Medulla oblongata (tissue), 1 donor: ENCODE measurements around the gene LAMA2.

Experiments
- DNase-seq: peaks from one replicate; pipeline ENCODE4 v3.0.0-alpha.2; 2015; ENCODE audit errors: extremely low spot score

The LAMA2 gene

DNA sequence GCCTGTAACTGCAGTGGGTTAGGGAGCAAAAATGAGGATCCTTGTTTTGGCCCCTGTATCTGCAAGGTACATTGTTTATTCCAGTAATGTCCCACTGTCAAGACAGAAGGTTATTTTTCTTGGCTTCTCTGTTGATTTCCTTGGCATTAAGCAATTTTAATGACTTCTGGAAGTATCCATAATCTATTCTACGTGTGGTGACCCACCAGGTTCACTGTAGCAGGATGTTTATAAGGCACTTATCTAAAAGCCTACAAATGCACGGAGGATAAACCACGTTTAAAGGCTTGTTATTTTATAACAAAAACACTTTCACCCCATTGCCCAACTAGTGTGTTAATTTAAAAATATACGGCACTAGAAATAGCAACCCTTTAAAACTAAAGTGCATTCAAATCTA lies 294.9 kb downstream of the LAMA2 start:
- no peak for DNase-seq

DNA sequence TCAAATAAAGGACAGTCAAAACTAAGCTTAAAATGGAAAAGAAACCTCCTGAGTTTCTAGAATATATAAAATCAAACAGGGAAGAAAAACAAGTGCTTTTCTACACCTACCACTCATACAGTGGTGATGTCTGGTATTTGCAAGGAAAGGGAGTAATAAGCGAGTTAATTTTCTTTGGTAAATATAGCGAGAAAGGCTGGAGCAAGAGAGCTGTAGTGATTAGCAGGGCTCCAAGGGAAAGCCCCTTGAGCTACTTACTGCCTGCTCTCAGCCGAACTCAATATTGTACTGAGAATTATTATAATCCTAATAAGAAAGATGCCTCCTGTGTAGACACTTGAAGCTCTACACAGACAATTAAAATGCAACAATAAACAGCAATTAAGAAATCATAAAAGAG lies 296.3 kb downstream of the LAMA2 start:
- DNase-seq: no peak

DNA sequence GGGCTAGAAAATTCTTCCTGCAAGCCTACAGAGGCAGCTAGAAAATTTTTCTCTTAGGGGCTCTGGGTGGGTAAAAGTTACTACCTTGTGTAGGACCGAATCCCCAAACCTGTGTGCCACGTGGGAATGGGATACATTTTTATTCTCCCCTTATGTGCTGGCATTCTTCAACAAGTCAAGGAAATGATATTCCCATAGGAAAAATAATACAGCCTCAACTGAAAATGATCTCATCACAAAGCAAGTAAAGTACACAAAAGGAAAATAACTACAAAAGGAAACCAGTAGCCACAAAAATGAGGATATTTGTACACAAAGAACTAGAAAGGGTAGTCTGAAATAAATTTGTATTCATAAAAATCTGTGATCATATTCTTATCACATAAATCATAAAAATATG lies 298.1 kb downstream of the LAMA2 start:
- DNase-seq: no peak

DNA sequence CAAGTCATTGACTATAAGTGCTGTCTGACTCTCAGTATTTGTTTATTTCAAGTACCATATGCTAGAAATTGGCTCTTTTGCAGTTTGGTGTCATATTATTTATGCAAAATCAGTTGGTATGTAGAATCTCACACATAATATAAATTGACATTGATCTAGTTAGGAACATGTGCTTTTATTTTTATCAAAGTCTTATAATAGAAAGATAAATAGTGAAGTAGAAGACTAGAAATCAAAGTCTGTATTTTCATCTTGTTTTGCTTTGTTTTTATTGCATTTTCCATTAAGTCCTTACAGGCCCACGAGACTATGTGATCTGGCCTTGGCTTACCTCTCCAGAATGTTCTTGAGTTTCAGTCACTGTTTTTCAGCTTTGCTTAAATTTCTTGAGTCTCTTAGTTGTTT lies 300.3 kb downstream of the LAMA2 start:
- no peak for DNase-seq

DNA sequence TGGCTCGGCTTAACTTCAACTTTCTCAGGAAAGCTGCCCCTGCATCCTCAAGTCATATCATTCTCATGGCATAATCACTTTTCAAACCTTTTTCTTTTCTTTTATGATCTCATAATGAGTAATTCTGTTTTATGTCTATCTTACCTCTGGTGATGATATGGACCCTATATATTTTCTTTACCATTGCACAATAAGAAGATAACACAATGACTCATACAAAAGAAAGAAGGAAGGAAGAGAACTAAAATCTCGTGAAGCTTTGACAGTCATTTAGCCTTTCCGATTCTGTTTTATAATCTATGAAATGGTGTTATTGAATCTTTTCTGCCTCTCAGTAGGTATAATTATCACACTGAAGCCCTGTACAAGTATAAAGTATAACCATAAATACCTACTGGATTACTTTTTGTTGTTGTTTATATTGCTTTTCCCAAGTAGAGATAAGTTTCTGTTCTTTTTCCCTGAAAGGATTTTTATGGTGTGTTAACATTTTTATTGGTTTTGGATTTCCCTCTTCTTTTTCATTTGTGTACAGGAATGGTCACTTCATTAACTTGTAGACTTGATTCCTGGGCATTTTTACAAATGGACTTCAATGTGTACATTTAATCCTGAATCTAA lies 300.9 kb downstream of the LAMA2 start:
- DNase-seq: no peak

DNA sequence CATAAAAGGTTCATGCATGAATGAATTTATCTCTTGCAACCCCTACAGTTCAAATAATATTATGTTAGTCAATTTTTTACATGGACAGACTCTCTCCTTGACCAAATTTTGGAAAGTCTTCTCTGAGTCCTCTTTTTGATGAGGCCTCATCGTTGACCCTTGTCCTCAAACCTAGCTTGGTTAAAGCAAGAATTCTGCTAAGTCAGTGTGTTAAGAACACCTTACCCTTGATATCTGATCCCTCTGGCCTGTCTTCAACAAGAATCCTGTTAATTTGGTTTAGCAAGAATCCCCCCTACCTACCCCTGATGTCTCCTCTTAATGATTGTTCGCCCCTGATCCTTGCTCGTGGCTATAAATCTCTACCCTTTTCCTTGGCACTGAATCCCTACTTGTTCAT lies 301.4 kb downstream of the LAMA2 start:
- DNase-seq: no peak

DNA sequence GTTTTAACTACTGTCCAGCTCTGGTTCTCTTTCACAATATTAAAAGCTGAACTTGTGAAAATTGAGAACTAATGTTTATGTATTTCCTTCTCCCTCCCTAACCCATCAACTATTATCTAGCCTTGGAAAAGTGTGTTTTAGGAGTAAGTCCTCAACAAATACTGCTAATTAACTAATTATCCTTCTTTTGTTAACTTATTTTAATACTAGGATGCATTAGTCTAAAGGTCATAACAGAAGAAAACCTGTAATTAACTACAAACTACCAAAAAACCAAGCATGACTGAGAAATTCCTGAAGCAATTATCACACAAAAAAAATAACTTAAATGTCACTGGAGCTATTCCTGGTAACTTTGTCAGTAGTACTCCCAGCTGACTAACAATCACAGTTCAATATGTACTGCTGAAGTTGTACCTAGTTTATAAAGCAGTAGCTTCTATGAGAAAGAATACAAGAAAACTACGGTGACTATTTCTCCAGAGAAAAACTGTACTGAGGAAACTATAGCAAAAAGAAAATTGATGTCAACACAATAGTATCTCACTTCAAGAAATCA lies 301.9 kb downstream of the LAMA2 start:
- DNase-seq: no peak

DNA sequence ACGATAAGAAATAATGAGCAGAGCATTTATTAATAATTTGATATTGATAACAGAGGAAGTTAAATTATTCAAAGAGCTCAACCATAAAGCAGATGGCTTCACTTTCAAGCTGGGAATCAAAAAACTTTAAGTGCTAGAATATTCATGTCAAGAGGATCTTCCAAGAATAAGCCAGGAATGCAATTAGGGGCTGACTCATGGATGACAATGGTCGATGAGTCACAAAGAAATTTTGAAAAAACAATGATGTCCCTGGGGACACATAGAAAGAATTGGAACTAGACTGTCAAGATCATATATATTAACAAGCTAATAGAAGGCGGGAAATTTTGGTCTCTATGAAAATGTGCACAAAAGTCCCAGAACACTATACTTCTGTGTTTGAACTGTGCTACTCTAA lies 304.1 kb downstream of the LAMA2 start:
- DNase-seq: no peak

DNA sequence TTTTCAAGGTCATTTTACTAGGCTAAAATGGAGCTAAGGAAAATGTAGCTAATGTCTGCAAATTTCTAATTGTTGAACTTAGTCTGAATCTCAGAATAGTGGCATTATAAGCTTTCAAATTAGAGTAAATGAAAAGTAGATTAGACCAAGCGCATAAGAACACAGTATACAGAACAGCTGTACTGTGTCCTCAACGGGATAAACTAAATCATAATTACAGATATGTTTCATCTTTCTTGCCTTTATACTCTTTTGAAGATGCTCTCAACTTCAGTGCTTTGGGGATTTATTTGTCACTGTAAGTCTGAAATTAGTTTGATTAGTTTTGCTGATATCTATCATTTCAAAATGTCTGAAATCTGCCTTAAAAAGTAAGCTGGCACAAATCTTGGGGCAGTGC lies 305.4 kb downstream of the LAMA2 start:
- no peak for DNase-seq

DNA sequence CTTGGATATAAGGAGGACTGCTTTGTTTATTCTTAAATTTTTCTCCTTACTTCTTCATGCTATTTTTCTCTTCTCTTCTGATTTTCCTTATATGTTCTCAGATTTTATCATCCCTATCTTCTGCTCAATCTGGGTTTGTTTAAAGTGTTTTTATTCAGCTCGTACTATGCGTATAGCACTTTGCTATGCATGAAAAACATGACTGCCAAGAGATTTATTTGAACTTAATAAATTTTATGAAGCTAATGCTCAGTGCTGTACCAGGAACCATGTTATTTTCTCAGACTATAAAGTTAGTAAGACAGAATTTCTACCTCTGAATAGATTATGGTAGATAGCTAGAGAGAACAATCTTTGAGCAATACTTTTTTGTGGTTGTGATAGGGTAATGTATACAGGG lies 305.9 kb downstream of the LAMA2 start:
- DNase-seq: no peak

DNA sequence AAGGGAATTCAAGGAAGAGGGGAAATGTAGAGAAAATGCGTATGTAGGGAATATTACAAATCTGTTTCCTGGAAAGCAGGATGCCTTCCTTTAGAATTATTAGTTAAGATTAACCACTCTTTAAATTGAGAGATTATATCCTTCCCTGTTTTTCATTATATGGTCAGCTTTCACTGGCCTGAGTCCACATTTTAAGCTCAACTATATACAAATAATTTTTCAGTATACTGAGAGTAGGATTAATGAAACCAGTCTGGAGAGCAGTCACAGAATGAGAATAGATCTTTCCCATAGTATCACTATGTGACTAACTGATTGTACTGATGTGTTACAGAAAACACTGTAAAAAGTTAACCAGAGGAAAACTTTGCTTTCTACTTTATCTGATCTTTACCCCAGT lies 306.3 kb downstream of the LAMA2 start:
- no peak for DNase-seq

DNA sequence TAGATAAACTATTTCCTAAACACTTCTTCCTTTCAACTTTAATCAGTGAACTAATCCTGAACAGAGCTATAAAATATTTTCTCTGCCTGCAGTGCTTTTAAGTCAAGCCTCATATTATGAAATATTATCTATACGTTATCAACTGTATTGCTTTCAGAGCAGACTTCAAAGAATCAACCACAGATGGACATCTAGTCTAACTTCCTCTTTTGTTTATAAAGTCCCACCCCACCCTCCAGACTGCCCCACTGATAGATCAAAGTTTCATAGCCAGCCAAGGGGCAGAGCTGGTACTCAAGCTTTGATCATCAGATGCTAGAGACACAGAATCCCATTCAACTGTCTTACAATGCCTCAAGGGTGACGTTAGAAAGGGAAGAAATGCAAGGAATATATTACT lies 308.3 kb downstream of the LAMA2 start:
- DNase-seq: no peak

DNA sequence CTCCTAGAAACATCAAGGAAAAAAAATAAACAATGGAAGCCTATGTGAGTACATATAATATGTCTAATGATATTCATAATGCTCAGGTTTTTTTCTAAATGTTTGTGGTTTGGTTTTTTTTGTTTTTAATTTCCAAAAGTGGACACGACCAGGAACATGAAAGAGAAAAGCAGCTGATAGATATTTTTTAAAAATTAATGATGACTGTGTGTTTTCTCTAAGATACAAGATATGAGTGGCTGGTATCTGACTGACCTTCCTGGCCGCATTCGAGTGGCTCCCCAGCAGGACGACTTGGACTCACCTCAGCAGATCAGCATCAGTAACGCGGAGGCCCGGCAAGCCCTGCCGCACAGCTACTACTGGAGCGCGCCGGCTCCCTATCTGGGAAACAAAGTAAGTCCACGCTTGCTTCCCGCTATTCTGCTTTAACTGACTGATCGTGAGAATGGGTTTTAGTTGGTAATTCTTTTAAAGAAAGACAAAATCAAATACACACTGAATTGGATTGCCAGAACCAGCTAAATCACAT lies 309.6 kb downstream of the LAMA2 start:
- DNase-seq: no peak

DNA sequence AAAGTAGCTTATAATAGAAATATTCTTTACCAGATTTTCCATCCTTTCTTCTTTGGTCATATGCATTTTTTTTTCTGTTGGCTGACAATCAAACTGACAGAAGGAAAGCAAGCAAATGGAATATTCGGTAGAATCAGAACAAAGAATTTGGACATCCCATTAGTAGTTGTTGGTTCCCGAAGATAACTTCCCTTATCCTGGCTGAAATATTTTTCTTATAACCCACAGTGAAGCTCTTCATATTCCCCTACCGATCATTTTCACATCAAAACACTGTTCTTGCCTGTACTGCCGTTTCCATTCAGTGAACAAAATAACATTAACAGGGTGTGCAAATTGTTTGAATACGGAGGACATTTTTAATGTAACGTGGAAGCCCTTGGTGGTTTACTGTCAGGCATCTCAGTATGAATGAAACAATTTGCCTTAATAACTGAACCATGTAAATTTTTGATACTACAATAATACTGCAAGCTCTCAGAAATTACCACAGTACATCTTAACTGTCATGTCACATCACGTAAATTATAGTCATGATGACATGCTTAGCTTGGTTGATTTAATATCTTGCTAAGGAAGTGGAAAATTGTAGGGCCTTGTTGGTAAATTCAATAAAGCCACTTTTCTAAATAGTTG lies 311.5 kb downstream of the LAMA2 start:
- DNase-seq: no peak

DNA sequence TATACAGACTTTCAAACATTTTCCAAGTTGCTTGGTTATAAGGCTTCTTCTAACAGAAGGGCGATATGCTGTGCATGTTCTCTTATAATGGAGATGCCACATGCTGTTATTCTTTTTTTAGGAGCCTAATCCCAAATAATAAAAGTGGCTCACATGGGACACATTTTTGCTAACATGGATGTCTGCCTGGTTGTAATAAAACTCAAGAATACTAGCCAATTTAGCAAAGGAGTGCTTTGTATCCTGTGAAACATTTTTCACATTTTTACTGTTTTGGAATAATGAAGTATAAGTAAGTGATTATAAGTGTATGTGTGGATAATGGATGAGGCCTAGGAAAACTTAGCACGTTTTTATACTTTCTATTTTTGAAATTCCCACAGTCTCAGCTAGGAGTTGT lies 312.2 kb downstream of the LAMA2 start:
- no peak for DNase-seq

DNA sequence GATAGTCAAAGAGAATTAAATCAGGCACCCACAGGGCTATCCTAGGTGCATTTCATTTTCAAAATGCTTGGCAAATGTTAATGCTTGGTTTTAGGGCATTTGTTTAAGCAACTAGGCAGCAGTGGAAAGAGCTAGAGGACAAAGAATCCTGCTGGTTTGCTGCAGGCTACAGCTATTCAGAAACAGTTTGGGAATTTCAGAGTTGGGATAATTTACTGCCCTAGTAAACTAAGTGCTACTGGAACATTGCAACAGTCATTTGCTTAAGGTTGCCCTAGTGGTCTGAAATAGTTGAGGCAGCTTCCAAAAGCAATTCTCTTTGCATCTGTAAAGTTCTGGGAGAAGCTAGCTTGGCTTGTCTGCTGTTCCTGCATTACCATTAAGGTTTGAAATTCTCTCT lies 312.7 kb downstream of the LAMA2 start:
- DNase-seq: no peak

DNA sequence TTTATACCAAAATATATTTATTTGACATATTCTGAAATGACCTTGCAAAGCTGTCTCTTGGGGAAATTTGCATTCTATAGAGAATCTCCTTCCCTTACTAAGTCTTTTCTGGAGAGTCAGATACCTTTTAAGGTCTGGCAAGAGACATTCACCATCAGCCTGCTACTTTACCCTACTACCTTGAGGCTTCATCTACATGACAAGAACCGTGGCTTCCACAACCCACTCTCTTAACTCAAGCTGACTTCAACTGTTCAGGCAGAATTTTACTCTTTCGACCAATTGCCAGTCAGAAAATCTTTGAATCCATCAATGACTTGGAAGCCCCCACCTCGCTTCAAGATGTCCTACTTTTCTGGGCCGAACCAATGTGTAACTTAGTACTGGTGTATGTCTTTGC lies 314.2 kb downstream of the LAMA2 start:
- no peak for DNase-seq

DNA sequence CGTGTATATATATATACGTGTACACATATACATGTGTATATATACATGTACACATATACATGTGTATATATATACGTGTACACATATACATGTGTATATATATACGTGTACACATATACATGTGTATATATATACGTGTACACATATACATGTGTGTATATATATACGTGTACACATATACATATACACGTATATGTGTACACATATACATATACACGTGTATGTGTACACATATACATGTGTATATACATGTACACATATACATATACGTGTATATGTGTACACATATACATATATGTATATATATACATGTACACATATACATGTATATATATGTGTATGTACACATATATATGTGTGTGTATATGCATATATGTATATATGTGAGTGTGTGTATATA lies 317.2 kb downstream of the LAMA2 start:
- no peak for DNase-seq

DNA sequence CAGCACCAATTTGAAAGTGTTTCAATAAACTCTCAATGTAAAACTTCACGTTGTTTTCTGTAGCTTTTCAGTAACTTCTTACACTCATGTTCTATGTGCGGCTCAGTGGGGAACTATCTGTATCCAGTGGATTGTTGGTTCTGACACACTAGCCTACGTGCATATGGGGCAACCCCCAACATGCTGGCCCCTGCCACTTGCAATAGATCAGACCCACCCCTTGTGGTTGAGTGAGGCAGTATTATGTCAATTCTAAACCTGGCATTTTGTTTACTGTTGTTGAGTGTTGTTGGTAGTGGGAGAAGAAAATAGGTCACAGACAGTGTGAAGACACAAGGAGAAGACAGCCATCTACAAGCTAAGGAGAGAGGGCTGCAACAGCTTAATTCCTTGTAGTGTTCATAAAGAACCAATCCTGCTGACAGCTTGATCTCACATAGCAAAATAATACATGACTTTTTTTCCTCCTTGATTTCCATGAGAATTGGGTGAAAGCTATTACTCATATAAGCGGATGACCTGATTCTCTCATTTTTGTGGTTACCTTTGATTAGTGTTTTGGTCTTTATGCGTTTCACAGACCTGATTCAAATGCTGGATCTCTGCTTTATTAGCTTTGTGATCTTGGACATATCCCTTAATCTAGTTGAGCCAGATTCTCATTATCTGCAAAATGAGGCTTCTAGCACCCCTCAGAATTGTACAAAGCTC lies 320.4 kb downstream of the LAMA2 start:
- DNase-seq: no peak

DNA sequence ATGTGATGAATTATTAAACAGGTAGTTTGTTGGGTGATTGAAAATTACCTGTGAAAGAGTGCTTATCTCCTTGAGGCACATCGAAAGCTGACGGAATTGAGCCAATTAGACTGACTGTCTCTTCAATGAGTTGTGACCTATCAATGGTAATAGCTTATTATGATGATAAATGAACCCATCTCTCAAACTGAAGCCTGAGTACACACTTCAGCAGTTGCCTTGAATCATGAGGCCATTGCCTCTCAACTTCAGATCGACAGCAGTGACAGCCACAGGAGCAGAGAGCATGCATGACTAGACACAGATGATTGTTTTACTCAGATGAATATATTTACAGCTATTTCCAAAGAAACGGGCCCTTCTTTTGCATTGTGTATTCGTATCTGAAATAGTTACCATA lies 323.9 kb downstream of the LAMA2 start:
- DNase-seq: no peak

DNA sequence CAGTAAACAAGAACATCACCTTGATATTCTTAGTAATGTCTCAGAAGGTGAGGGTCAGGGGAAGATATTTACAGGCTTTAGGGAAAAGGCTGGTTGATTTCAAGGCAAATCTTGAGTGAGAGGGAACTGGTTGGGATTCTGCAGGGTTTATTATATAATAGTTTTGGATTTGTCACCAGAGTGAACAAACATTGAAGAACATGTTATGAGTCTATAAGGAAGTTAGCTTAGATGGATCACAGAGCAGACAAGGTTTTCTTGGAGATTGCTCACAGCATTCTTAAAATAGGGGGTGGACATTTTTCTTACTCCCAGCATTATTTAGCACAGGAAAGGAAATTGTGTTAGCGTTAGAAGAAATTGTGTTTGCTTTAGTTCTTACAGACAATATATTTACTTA lies 324.9 kb downstream of the LAMA2 start:
- DNase-seq: no peak

DNA sequence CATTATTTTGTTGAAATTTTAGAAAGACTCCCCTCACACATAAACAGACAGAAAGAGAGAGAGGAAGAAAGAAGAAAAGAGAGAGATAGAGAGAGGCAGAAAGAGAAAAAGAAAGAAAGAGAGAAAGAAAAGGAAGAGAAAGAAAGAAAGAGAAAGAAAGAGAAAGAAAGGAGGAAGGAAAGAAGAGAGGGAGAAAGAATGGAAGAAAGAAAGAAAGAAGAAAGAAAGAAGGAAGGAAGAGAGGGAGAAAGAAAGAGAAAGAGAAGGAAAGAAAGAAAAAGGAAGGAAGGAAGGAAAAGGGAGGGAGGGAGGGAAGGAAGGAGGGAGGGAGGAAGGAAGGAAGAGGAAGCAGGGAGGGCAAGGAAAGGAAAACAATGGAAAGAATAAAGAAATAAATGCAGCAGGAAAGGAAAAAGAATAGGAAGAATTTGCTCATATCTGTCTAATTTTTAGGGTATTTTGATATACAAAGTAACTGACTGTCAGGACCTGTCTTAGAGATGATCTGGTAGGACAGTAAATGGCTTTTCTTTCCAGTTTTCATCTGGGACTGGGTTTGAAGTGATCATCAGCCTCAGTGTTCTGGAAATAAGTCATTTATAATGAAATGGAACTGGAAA lies 325.6 kb downstream of the LAMA2 start:
- no peak for DNase-seq
